ENCODE data around the gene ABAT. TPM values are rescaled to one million over a fixed set of nuclear protein-coding genes. Genes with fewer than 3 reads are reported as not detected.

Gene ABAT
- total RNA-seq, 2 donors from 2014 or later: 67.4 to 74.7 TPM

GRCh38 chr16:8753416-8754054 lies 79.1 kb downstream of the ABAT start:
- H3K4me1 ChIP-seq (replicated peaks): no peaks in the 10 kb centered on the region

GRCh38 chr16:8756755-8757154 lies 82.3 kb downstream of the ABAT start:
- Histone ChIP-seq H3K36me3 (no peaks in the 10 kb centered on the region), H3K27me3 (replicated peaks; ENCODE audit: insufficient read depth) (no peaks in the 10 kb centered on the region), H3K9me3 (no peaks in the 10 kb centered on the region), H3K27ac (no peak overlapping the region), H3K4me1 (replicated peaks) (no peaks in the 10 kb centered on the region), H3K4me3 (no peak overlapping the region)
- no peak for TF ChIP-seq POLR2AphosphoS5 (IDR thresholded peaks at IDR 0.05)
- no peak for TF ChIP-seq CTCF (IDR thresholded peaks at IDR 0.05)
- no peak for TF ChIP-seq POLR2A (IDR thresholded peaks at IDR 0.05)
- no peak for DNase-seq (ENCODE audit: low spot score)
- WGBS: 82% methylated on average over 5 of the region's 5 CpGs
- intact Hi-C loops (cut with DNase I): no loop called here

More at GRCh38 chr16:8753416-8754054, 79.1 kb downstream of the ABAT start:
- WGBS: 75% methylated on average over 9 of the region's 9 CpGs
- H3K4me3 ChIP-seq: no peak overlapping the region
- H3K36me3 ChIP-seq: no peaks in the 10 kb centered on the region
- H3K27me3 ChIP-seq (replicated peaks; ENCODE audit: insufficient read depth): no peaks in the 10 kb centered on the region
- H3K27ac ChIP-seq: no peak overlapping the region
- no peak for DNase-seq (ENCODE audit: low spot score)
- intact Hi-C loops (cut with DNase I): no loop called here
- H3K9me3 ChIP-seq: no peaks in the 10 kb centered on the region
- TF ChIP-seq POLR2AphosphoS5 (IDR thresholded peaks at IDR 0.05) (no peak), CTCF (IDR thresholded peaks at IDR 0.05) (no peak), POLR2A (IDR thresholded peaks at IDR 0.05) (no peak)

- TF ChIP-seq POLR2AphosphoS5 (IDR thresholded peaks at IDR 0.05) (no peak), CTCF (IDR thresholded peaks at IDR 0.05) (no peak), POLR2A (IDR thresholded peaks at IDR 0.05) (no peak)
- intact Hi-C loops (cut with DNase I): no loop called here
- Histone ChIP-seq H3K4me3 (no peak overlapping the region), H3K4me1 (replicated peaks) (no peaks in the 10 kb centered on the region), H3K36me3 (no peaks in the 10 kb centered on the region), H3K27ac (no peak overlapping the region), H3K9me3 (no peaks in the 10 kb centered on the region), H3K27me3 (replicated peaks; ENCODE audit: insufficient read depth) (no peaks in the 10 kb centered on the region)
- no peak for DNase-seq (ENCODE audit: low spot score)
- WGBS: 95% methylated on average over 6 of the region's 6 CpGs
Measured at GRCh38 chr16:8758022-8758421, 83.6 kb downstream of the ABAT start.

GRCh38 chr16:8760021-8760420 lies 85.6 kb downstream of the ABAT start:
- Histone ChIP-seq H3K27me3 (replicated peaks; ENCODE audit: insufficient read depth) (no peaks in the 10 kb centered on the region), H3K4me1 (replicated peaks) (no peaks in the 10 kb centered on the region), H3K9me3 (no peaks in the 10 kb centered on the region), H3K4me3 (no peak overlapping the region), H3K36me3 (no peaks in the 10 kb centered on the region), H3K27ac (no peak overlapping the region)
- intact Hi-C loops (cut with DNase I): no loop called here
- DNase-seq (ENCODE audit: low spot score): no peak
- WGBS: 89% methylated on average over 10 of the region's 10 CpGs
- TF ChIP-seq POLR2AphosphoS5 (IDR thresholded peaks at IDR 0.05): no peak
- no peak for TF ChIP-seq CTCF (IDR thresholded peaks at IDR 0.05)
- no peak for TF ChIP-seq POLR2A (IDR thresholded peaks at IDR 0.05)

- DNase-seq (ENCODE audit: low spot score): no peak
- no peaks in the 10 kb centered on the region for H3K4me1 ChIP-seq (replicated peaks)
- intact Hi-C loops (cut with DNase I): no loop called here
- WGBS: 80% methylated on average over 6 of the region's 6 CpGs
- no peak overlapping the region for H3K4me3 ChIP-seq
- H3K36me3 ChIP-seq: no peaks in the 10 kb centered on the region
- H3K27ac ChIP-seq: no peak overlapping the region
- no peaks in the 10 kb centered on the region for H3K27me3 ChIP-seq (replicated peaks; ENCODE audit: insufficient read depth)
- TF ChIP-seq POLR2AphosphoS5 (IDR thresholded peaks at IDR 0.05): no peak
- TF ChIP-seq CTCF (IDR thresholded peaks at IDR 0.05): no peak
- no peak for TF ChIP-seq POLR2A (IDR thresholded peaks at IDR 0.05)
- H3K9me3 ChIP-seq: no peaks in the 10 kb centered on the region
Measured at GRCh38 chr16:8761078-8761477, 86.7 kb downstream of the ABAT start.
